ENCODE measurements around the gene ITGB1.
"Not testable (repeated sequence)": the region's sequence is repeated elsewhere in the genome, so short reads cannot be mapped to it uniquely, and the experiment has no call there.

Gene ITGB1

GRCh38 chr10:32958085-32959005 is at the start of gene ITGB1:
ITGB1 (minus strand) TSS chr10:32958230; CDS start chr10:32935558, 22,672 bp downstream.
- DNase-seq (ENCODE audit: low read depth): peak; percentile 69

GRCh38 chr10:33006342-33006887 is 48.4 kb upstream of the ITGB1 start:
- no peak for DNase-seq (ENCODE audit: low read depth)

- DNase-seq (ENCODE audit: low read depth): no peak
Measured at GRCh38 chr10:33005322-33006301, 47.6 kb upstream of the ITGB1 start.

- DNase-seq (ENCODE audit: low read depth): no peak
Measured at GRCh38 chr10:33001908-33002492, 44.0 kb upstream of the ITGB1 start.

- DNase-seq (ENCODE audit: low read depth): not testable (repeated sequence)
Measured at GRCh38 chr10:32998060-32998581, 40.1 kb upstream of the ITGB1 start.

- no peak for DNase-seq (ENCODE audit: low read depth)
Measured at GRCh38 chr10:32995751-32996150, 37.7 kb upstream of the ITGB1 start.

- no peak for DNase-seq (ENCODE audit: low read depth)
Measured at GRCh38 chr10:32995066-32995622, 37.1 kb upstream of the ITGB1 start.

GRCh38 chr10:32994632-32995031 is 36.6 kb upstream of the ITGB1 start:
- DNase-seq (ENCODE audit: low read depth): not testable (repeated sequence)

- not testable (repeated sequence) for DNase-seq (ENCODE audit: low read depth)
Measured at GRCh38 chr10:32992310-32992709, 34.3 kb upstream of the ITGB1 start.

- no peak for DNase-seq (ENCODE audit: low read depth)
Measured at GRCh38 chr10:32990811-32991210, 32.8 kb upstream of the ITGB1 start.

- DNase-seq (ENCODE audit: low read depth): no peak
Measured at GRCh38 chr10:32988604-32989003, 30.6 kb upstream of the ITGB1 start.

- DNase-seq (ENCODE audit: low read depth): no peak
Measured at GRCh38 chr10:32987172-32987571, 29.1 kb upstream of the ITGB1 start.

- DNase-seq (ENCODE audit: low read depth): no peak
Measured at GRCh38 chr10:32985775-32986350, 27.8 kb upstream of the ITGB1 start.

GRCh38 chr10:32985341-32985764 is 27.3 kb upstream of the ITGB1 start:
- DNase-seq (ENCODE audit: low read depth): no peak

- DNase-seq (ENCODE audit: low read depth): no peak
Measured at GRCh38 chr10:32984003-32984600, 26.1 kb upstream of the ITGB1 start.

GRCh38 chr10:32982911-32983909 is 25.2 kb upstream of the ITGB1 start:
- DNase-seq (ENCODE audit: low read depth): no peak

- no peak for DNase-seq (ENCODE audit: low read depth)
Measured at GRCh38 chr10:32982293-32982709, 24.3 kb upstream of the ITGB1 start.

GRCh38 chr10:32981760-32982159 is 23.7 kb upstream of the ITGB1 start:
- DNase-seq (ENCODE audit: low read depth): no peak
